Activated CD8-positive, alpha-beta T cell treated with anti-CD3 and anti-CD28 coated beads, Interleukin-2, amount 10 ng/mL, durations not matched to agents 7 days and 5 days (primary cell): ENCODE results near the gene ADGRB2. TPM values are rescaled to one million over a fixed set of nuclear protein-coding genes. Genes with fewer than 3 reads are reported as not detected.

ENCODE experiments used
- ATAC-seq: fragments of 150-1000 bp; cut with Tn5 transposase; one replicate; pipeline ENCODE4 v1.10.0; 2021; ENCODE audit warnings: moderate library complexity
- CTCF ChIA-PET: fragments of 350-600 bp; sonication (Branson Sonifier 250); formaldehyde crosslinking; loops from one replicate; lab custom pipeline; 2021; ENCODE audit warnings: antibody characterized with exemption; lab: Charles Lee
- POLR2A ChIA-PET: fragments of 350-600 bp; sonication (Branson Sonifier 250); formaldehyde crosslinking; loops from one replicate; lab custom pipeline; 2021; ENCODE audit warnings: antibody characterized with exemption; lab: Charles Lee
- DNase-seq: peaks from one replicate; pipeline ENCODE4 v3.0.0-alpha.2; 2020
- H3K27ac Mint-ChIP-seq: one replicate; pipeline ENCODE4 v1.8.0; 2021; ENCODE audit warnings: mild to moderate bottlenecking, mixed read lengths
- H3K27me3 Mint-ChIP-seq: one replicate; pipeline ENCODE4 v1.8.0; 2021; ENCODE audit warnings: low read depth, mixed read lengths
- H3K36me3 Mint-ChIP-seq: one replicate; pipeline ENCODE4 v1.8.0; 2021; ENCODE audit warnings: low read depth, mixed read lengths
- H3K4me1 Mint-ChIP-seq: one replicate; pipeline ENCODE4 v1.8.0; 2021; ENCODE audit warnings: low read depth, mixed read lengths
- H3K4me3 Mint-ChIP-seq: one replicate; pipeline ENCODE4 v1.8.0; 2021; ENCODE audit warnings: mild to moderate bottlenecking, mixed read lengths
- H3K9me3 Mint-ChIP-seq: one replicate; pipeline ENCODE4 v1.8.0; 2022; ENCODE audit warnings: mixed read lengths; ENCODE audit not compliant: insufficient read depth
- total RNA-seq, 2 experiments: library from RNA; stranded (reverse); gene quantifications; one replicate each; pipeline ENCODE4 v1.2.3, GENCODE V29; 2021

ADGRB2 gene
- total RNA-seq, 2 experiments from 2014 or later: 0.05 to 0.37 TPM

GRCh38 chr1:31730336-31731048 lies 33.6 kb downstream of the ADGRB2 start:
- ChIA-PET CTCF (no interaction called here), POLR2A (no interaction called here)
- no peaks in the 10 kb centered on the region for H3K9me3 Mint-ChIP-seq
- no peak for ATAC-seq
- no peak overlapping the region for H3K4me3 Mint-ChIP-seq
- H3K4me1 Mint-ChIP-seq: no peaks in the 10 kb centered on the region
- no peaks in the 10 kb centered on the region for H3K27me3 Mint-ChIP-seq
- no peaks in the 10 kb centered on the region for H3K36me3 Mint-ChIP-seq
- no peak for DNase-seq
- no peak overlapping the region for H3K27ac Mint-ChIP-seq

GRCh38 chr1:31727849-31728248 lies 36.3 kb downstream of the ADGRB2 start:
- Mint-ChIP-seq H3K4me3 (no peak overlapping the region), H3K9me3 (no peaks in the 10 kb centered on the region), H3K4me1 (no peaks in the 10 kb centered on the region), H3K27ac (no peak overlapping the region), H3K36me3 (no peaks in the 10 kb centered on the region), H3K27me3 (no peaks in the 10 kb centered on the region)
- no peak for DNase-seq
- ChIA-PET POLR2A (interaction anchor here (0.7 kb wide), 1 partner anchor 58 kb away, joined by 3 read pairs; no protein-coding TSS in a partner anchor), CTCF (no interaction called here)
- no peak for ATAC-seq

- Mint-ChIP-seq H3K27me3 (no peaks in the 10 kb centered on the region), H3K27ac (no peak overlapping the region), H3K36me3 (no peaks in the 10 kb centered on the region), H3K4me1 (no peaks in the 10 kb centered on the region), H3K9me3 (no peaks in the 10 kb centered on the region), H3K4me3 (no peak overlapping the region)
- DNase-seq (no peak), ATAC-seq (no peak)
- ChIA-PET CTCF (no interaction called here), POLR2A (no interaction called here)
These were observed 36.9 kb downstream of the ADGRB2 start for GRCh38 chr1:31727195-31727594.

- Mint-ChIP-seq H3K4me1 (no peaks in the 10 kb centered on the region), H3K9me3 (no peaks in the 10 kb centered on the region), H3K27ac (no peak overlapping the region), H3K4me3 (no peak overlapping the region), H3K27me3 (peaks cover 2% of the 10 kb centered on the region), H3K36me3 (no peaks in the 10 kb centered on the region)
- DNase-seq (no peak), ATAC-seq (no peak)
- ChIA-PET CTCF (no interaction called here), POLR2A (no interaction called here)
These were observed 37.4 kb downstream of the ADGRB2 start for GRCh38 chr1:31726715-31727114.

GRCh38 chr1:31725777-31726535 lies 38.2 kb downstream of the ADGRB2 start:
- Mint-ChIP-seq H3K4me3 (no peak overlapping the region), H3K36me3 (no peaks in the 10 kb centered on the region), H3K27ac (no peak overlapping the region), H3K27me3 (peaks cover 3% of the 10 kb centered on the region), H3K9me3 (no peaks in the 10 kb centered on the region), H3K4me1 (no peaks in the 10 kb centered on the region)
- ChIA-PET CTCF (interaction anchor here (1.1 kb wide), 1 partner anchor 19 kb away, joined by 3 read pairs; no protein-coding TSS in a partner anchor), POLR2A (interaction anchor here (0.5 kb wide), 1 partner anchor 107 kb away, joined by 3 read pairs; no protein-coding TSS in a partner anchor)
- no peak for DNase-seq
- no peak for ATAC-seq

- ChIA-PET CTCF (interaction anchor here (1.1 kb wide), 1 partner anchor 20 kb away, joined by 3 read pairs; no protein-coding TSS in a partner anchor), POLR2A (interaction anchor here (0.5 kb wide), 1 partner anchor 108 kb away, joined by 3 read pairs; no protein-coding TSS in a partner anchor)
- ATAC-seq: no peak
These were observed 39.0 kb downstream of the ADGRB2 start for GRCh38 chr1:31725134-31725533.

GRCh38 chr1:31723828-31724359 lies 40.2 kb downstream of the ADGRB2 start:
- ChIA-PET POLR2A (no interaction called here), CTCF (no interaction called here)
- H3K9me3 Mint-ChIP-seq: no peaks in the 10 kb centered on the region
- peaks cover 5% of the 10 kb centered on the region for H3K27me3 Mint-ChIP-seq
- no peaks in the 10 kb centered on the region for H3K4me1 Mint-ChIP-seq
- ATAC-seq (no peak), DNase-seq (peak; percentile 77)
- no peak overlapping the region for H3K4me3 Mint-ChIP-seq
- H3K36me3 Mint-ChIP-seq: no peaks in the 10 kb centered on the region
- no peak overlapping the region for H3K27ac Mint-ChIP-seq

More at GRCh38 chr1:31725134-31725533, 39.0 kb downstream of the ADGRB2 start:
- no peaks in the 10 kb centered on the region for H3K36me3 Mint-ChIP-seq
- no peak overlapping the region for H3K27ac Mint-ChIP-seq
- no peaks in the 10 kb centered on the region for H3K9me3 Mint-ChIP-seq
- peaks cover 3% of the 10 kb centered on the region for H3K27me3 Mint-ChIP-seq
- no peak for DNase-seq
- no peaks in the 10 kb centered on the region for H3K4me1 Mint-ChIP-seq
- no peak overlapping the region for H3K4me3 Mint-ChIP-seq

GRCh38 chr1:31718327-31718897 lies 45.7 kb downstream of the ADGRB2 start:
- no peak for DNase-seq
- POLR2A ChIA-PET: no interaction called here
- CTCF ChIA-PET: no interaction called here

GRCh38 chr1:31717341-31717740 lies 46.8 kb downstream of the ADGRB2 start:
- H3K27ac Mint-ChIP-seq: no peak overlapping the region
- no peaks in the 10 kb centered on the region for H3K36me3 Mint-ChIP-seq
- ChIA-PET CTCF (interaction anchor here (1.0 to 2.1 kb wide), 6 partner anchors 12 to 72 kb away, joined by 3 to 10 read pairs (median 5); no protein-coding TSS in a partner anchor), POLR2A (interaction anchor here (1.3 to 1.5 kb wide), 2 partner anchors 14 to 28 kb away, joined by 3 read pairs; no protein-coding TSS in a partner anchor)
- H3K27me3 Mint-ChIP-seq: peaks cover 50% of the 10 kb centered on the region
- no peak overlapping the region for H3K4me3 Mint-ChIP-seq
- H3K4me1 Mint-ChIP-seq: peaks cover 10% of the 10 kb centered on the region
- DNase-seq (no peak), ATAC-seq (no peak)
- H3K9me3 Mint-ChIP-seq: no peaks in the 10 kb centered on the region

More at GRCh38 chr1:31718327-31718897, 45.7 kb downstream of the ADGRB2 start:
- Mint-ChIP-seq H3K27me3 (peaks cover 42% of the 10 kb centered on the region), H3K9me3 (no peaks in the 10 kb centered on the region), H3K4me3 (no peak overlapping the region), H3K36me3 (no peaks in the 10 kb centered on the region), H3K27ac (no peak overlapping the region), H3K4me1 (peaks cover 10% of the 10 kb centered on the region)
- ATAC-seq: no peak

- Mint-ChIP-seq H3K27ac (no peak overlapping the region), H3K4me3 (no peak overlapping the region), H3K27me3 (peaks cover 55% of the 10 kb centered on the region), H3K9me3 (no peaks in the 10 kb centered on the region), H3K36me3 (no peaks in the 10 kb centered on the region), H3K4me1 (peaks cover 10% of the 10 kb centered on the region)
- CTCF ChIA-PET: interaction anchor here (0.7 to 2.7 kb wide), 10 partner anchors 12 to 347 kb away, joined by 3 to 15 read pairs (median 4); partner anchors contain the start of gene COL16A1
- ATAC-seq (no peak), DNase-seq (no peak)
- POLR2A ChIA-PET: interaction anchor here (1.5 kb wide), 1 partner anchor 13 kb away, joined by 3 read pairs; no protein-coding TSS in a partner anchor
These were observed 48.3 kb downstream of the ADGRB2 start for GRCh38 chr1:31715873-31716220.

- Mint-ChIP-seq H3K4me1 (peaks cover 10% of the 10 kb centered on the region), H3K27me3 (peaks cover 58% of the 10 kb centered on the region), H3K9me3 (no peaks in the 10 kb centered on the region), H3K27ac (no peak overlapping the region), H3K36me3 (no peaks in the 10 kb centered on the region), H3K4me3 (no peak overlapping the region)
- ChIA-PET POLR2A (no interaction called here), CTCF (interaction anchor here (0.7 to 2.7 kb wide), 10 partner anchors 11 to 348 kb away, joined by 3 to 15 read pairs (median 4); partner anchors contain the start of gene COL16A1)
- ATAC-seq: peak; percentile 47
- DNase-seq: peak; percentile 30
These were observed 48.9 kb downstream of the ADGRB2 start for GRCh38 chr1:31715087-31715872.
